ENCODE data around the gene PSMD9.

Gene PSMD9

DNA sequence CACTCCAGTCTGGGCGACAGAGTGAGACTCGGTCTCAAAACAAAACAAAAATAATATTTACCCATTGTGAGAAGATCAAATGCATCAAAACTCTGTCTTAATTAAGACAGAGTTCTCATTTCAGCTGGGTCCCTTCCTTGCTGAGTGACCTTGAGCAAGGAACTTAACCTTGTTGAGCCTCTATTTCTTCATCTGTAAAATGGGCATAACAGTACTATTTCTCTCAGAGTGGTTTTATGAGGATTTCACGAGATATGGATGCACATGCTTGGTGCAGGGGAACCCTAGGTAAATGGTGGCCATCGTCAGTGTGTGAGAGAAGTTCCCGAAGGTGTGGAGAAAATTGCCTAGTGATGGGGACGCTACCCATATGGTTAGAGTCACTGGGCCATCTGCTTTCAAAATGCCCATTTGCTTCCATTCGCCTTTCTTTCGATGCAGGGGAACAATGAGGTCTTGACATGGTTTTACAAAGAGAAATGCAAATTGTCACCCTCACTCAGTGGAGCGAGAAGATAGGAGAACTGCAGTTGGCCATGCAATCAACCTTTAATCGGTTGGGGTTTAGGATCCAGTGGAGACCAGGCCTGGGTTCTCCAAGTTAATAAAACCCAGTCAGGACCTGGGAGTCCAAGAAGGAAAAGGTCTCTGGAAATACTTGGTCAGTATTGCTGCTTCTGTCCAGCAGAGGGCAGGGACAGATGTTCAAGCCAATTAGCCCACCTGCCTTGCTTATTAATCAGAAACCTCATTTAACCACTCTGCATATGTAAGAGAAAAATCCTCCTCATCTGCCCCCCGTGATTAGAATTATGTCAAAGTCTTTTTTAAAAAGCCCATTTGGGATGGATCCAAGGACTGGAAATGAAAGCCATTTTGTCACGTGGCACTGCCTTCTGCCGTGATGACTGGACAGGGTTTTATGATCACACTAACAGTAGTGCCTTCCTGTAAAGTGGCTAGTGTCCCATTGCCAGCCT is 67.0 kb downstream of the PSMD9 start:
- no peak for DNase-seq (ENCODE audit: low spot score)

DNA sequence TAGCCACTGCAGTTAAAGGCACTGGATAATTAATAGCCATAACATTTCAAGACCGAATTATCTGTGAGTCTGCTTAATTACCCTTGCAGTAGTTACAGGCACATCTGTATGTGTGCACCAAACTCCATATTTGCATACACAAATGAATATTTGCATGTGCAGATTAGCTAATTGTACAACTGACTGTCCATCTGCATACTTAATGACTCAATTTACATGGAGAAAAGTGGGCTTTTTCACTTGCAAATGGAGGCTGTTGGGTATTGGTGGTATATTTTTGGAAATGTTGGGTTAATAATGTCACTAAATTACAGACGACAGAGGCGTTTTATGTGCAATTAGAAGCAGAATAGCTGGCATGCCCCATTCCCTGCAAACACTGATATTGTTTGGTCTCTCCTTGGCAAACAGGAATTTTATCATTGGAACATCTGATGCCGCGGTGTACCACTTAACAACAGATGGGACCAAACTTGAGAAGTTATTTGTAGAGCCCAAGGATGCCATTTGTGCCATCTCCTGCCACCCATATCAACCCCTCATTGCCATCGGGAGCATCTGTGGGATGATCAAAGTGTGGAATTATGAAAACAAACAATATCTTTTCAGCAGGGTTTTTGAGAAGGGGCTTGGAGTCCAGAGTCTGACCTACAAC is 69.4 kb downstream of the PSMD9 start:
- DNase-seq (ENCODE audit: low spot score) = no peak

GRCh38 chr12:121958541-121959240 is 70.1 kb downstream of the PSMD9 start:
- no peak for DNase-seq (ENCODE audit: low spot score)

- DNase-seq (ENCODE audit: low spot score) = no peak
Observed at GRCh38 chr12:121960541-121960940, 72.0 kb downstream of the PSMD9 start.

DNA sequence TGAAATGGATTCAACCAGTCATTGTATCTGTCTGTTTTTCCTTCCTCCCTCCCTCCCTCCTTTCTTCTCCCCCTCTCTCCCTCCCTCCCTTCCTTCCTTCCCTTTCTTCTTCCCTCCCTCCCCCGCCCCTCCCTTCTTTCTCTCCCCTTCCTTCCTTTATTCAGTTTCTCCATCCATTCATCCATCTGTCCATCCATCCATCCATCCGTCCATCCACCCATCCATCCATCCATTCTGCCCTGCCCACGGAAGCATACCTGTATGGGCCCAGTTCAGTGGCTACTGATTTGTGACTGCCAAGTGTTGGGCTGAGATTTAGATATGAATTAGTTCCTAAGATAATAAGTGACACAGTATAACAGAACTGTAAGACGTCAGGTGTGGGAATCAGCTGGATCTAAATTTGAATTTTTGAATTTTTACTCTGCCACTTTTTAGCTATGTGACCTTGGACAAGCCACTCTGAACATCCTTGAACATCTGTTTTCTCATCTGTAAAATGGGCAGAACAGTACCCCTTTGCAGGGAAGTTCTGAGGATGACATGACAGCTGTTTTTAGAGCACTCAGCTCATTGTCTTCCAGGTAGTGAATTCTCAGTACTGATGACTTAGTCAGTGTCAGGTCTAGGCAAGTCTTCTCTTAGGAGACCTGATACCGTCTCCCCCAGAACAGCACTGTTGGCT is 72.7 kb downstream of the PSMD9 start:
- no peak for DNase-seq (ENCODE audit: low spot score)

DNA sequence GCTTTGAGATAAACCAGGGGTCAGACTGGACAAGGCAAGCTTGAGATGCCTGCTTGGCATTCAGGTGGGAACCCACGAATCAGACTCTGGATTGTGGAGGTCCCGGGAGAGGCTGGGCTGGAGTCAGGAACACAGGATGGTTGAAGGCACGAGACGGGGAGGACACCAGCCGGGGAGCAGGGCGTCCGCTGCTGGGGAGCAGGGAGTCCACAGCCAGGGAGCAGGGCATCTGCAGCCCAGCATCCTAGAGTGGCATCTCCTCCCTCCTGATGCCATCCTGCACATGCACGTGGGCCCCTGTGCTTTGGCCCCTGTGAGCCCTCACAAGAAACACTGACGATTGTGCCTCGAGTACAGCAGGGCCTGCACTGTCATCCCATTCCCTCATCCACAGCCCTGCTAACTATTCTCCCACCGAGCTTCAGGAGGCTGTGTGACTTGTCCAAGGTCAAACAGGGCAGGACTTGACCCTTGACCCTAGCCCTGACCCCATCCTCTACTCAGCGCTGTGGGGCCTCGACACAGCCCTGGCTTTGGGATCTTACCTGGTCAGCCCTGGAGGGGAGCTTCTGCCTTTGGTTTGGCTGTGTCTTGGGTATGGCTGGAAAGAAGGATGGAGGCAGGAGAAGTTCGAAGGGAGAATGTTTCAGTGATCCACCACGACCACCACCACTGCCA is 74.9 kb downstream of the PSMD9 start:
- no peak for DNase-seq (ENCODE audit: low spot score)

GRCh38 chr12:121964813-121965643 is 76.4 kb downstream of the PSMD9 start:
- no peak for DNase-seq (ENCODE audit: low spot score)

GRCh38 chr12:121966959-121967358 is 78.4 kb downstream of the PSMD9 start:
- DNase-seq (ENCODE audit: low spot score) = no peak
